HG02798 (cell line): ENCODE results near the gene SOAT2.
A peak's percentile ranks its signal among the peaks of the same experiment; 100 is the strongest.
"Not testable (repeated sequence)": the region's sequence is repeated elsewhere in the genome, so short reads cannot be mapped to it uniquely, and the experiment has no call there.

ENCODE experiments used
- ATAC-seq: cut with Tn5 transposase; IDR thresholded peaks from one replicate; pipeline ENCODE4 v1.9.1; 2021; ENCODE audit warnings: mild to moderate bottlenecking; ENCODE audit not compliant: unreplicated experiment, poor library complexity

The SOAT2 gene

DNA sequence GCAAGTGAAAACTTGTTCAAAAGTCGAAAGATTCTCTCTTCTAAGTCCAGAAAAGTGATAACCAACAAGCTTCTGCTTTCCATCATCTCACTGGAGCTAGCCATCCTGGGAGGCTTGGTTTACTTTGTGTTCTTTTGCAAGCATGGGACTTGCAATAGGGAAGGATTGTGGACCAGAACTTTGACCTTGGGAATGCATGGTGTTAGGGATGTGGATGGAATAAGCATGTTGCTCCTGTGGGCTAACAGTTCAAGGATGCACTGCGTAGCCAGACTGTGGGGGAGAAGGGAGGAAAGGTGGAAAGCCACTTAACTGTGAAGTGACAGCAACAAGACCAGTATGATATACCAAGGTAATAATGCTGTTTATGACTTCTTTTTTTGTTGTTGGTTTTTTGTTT is 28.6 kb downstream of the SOAT2 start:
- ATAC-seq: no peak

DNA sequence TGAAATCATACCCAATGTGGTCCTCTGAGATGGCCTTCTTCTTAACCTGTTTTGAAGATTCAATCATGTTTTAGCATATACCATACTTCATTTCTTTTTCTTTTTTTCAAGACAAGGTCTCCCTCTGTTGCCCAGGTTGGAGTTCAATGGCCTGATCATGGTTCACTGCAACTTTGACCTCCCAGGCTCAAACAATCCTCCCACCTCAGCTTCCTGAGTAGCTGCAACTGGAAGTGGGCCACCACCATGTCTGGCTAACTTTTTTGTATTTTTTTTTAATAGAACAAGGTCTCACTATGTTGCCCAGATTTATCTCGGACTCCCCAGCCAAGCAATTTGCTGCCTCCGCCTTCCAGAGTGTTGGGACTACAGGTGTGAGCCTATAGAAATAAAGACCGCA is 30.4 kb downstream of the SOAT2 start:
- no peak for ATAC-seq

DNA sequence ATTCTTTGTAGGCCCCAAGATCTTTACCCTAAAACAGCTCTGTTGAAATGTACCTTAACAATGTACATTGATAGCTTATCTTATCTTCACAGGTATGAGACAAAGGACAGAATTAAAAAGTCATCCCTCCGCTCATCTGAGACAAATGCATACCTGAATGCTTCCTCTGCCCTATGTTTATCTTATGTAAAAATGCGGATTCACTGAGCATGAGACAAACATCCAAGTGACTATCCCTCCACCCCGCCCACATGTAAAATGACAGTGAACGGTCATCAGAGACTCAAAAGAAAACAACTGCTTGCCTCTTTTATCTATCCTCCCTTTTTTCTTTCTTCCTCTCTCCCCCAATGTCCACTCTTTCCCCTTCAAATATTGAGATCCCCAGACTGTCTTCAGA is 40.1 kb downstream of the SOAT2 start:
- no peak for ATAC-seq

GRCh38 chr12:53145383-53146260 is 42.3 kb downstream of the SOAT2 start:
- no peak for ATAC-seq

DNA sequence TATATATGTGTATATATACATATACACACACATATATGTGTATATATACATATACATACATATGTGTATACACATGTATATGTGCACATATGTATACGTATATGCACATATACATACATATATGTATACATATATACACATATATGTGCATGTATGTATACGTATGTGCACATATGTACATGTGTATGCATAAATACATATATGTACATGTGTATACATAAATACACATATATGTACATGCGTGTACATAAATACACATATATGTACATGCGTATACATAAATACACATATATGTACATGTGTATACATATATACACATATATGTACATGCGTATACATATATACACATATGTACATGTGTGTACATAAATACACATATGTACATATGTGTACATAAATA is 43.9 kb downstream of the SOAT2 start:
- ATAC-seq: no peak

- no peak for ATAC-seq
Observed at GRCh38 chr12:53147653-53148052, 44.4 kb downstream of the SOAT2 start.

DNA sequence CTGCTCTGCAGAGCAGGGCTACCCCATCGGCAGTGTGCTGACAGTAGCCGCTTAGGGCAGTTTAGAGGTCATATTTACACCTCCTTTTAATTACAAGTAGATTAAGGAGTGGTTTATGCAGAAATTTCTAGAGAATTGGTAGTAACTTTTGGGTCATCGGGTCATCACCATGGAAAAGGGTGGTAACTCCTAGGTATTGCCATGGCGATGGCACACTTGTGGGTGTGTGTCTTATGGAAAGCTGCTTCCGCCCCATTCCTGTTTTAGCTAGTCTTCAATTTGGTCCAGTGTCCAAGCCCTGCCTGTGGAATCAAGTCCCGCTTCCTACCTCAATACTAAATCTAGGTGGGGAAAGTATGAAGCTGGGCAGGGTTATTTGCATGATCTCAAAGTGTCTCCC is 47.8 kb downstream of the SOAT2 start:
- ATAC-seq: no peak

DNA sequence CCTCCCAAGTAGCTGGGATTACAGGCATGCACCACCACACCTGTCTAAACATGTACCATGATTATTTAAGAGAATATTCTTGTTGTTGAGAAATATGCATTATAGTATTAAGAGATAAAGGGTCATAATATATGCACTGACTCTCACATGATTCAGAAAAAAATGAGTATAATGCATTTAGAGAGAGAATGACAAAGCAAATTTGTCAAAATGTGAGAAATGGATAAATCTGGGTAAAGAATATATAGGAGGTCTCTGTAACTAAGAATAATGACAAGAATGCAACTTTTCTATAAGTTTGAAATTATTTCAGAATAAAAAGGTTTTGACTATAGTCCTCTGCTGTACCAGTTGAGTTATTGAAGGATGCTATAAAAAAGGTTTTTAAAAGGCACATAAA is 49.1 kb downstream of the SOAT2 start:
- ATAC-seq: no peak

GRCh38 chr12:53159195-53159839 is 56.0 kb downstream of the SOAT2 start:
- peak; percentile 77 for ATAC-seq

DNA sequence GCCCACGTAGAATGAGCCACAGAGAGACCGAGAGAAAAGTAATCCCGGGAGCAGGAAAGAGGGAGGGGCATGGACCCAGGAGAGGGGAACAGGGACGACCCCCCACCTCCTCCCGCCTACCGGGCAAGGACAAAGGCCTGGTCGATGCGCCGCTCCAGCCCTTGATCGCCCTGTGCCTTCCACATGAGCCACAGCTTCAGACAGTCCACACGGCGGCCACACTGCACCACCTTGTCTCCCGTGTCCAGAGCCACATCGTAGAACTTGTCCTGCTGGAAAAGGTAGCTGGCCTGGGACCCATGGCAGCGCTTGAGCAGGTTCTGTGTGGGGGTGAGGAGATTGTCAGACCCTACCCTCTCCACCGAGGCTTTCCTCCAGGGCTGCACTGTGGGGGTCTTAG is 56.7 kb downstream of the SOAT2 start:
- no peak for ATAC-seq

DNA sequence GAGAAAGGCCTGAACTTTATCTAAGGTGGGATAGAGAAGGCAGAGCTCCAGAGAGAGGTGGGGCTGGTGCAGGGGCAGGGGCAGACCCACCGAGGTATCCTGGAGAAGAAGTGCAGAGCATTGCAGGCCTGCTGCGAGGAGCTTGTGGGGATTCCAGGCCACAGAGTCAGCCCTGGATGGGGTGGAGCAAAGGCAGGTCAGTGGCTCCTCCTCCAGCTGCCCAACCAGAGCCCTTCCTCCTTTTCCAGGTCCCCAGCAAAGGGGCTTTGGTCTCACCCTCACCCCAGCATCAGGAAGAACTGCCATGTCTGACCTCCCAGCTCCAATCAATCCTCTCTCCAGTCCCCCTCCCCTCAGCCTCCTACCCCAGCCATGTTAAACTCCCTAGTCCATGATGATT is 57.4 kb downstream of the SOAT2 start:
- no peak for ATAC-seq

- no peak for ATAC-seq
Observed at GRCh38 chr12:53161119-53161911, 58.0 kb downstream of the SOAT2 start.

DNA sequence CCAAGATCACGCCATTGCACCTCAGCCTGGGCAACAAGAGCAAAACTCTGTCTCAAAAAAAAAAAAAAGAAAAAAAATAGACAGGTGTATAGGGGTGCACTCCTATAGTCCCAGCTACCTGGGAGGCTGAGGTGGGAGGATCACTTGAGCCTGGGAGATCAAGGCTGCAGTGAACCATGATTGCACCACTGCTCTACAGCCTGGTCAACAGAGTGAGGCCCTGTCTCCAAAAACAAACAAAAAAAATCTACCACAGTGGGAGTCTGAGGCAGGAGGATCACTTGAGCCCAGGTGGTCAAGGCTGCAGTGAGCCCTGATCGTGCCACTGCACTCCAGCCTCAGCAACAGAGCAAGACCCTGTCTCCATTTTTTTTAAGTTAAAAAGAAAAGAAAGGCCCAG is 59.7 kb downstream of the SOAT2 start:
- ATAC-seq: not testable (repeated sequence)

- no peak for ATAC-seq
Observed at GRCh38 chr12:53166837-53167236, 63.6 kb downstream of the SOAT2 start.

DNA sequence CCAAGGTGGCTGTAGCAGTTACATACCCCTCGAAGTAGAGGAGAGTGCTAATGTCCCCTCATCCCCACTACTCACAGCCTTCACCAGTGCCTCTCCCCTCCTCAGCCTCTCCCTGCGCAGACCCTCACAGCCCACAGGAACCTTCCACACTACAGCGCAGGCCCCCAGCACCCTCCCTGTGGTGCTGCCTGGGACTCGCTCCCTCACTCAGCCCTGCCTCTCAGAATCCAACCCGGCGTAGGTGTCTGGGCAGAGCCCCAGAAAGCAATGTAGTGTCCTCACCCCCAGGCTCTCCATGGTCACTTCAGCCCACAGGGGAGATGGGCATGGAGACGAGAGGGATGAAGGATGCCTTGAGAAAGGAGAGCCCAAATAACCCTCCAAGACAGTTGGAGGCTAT is 66.4 kb downstream of the SOAT2 start:
- no peak for ATAC-seq

DNA sequence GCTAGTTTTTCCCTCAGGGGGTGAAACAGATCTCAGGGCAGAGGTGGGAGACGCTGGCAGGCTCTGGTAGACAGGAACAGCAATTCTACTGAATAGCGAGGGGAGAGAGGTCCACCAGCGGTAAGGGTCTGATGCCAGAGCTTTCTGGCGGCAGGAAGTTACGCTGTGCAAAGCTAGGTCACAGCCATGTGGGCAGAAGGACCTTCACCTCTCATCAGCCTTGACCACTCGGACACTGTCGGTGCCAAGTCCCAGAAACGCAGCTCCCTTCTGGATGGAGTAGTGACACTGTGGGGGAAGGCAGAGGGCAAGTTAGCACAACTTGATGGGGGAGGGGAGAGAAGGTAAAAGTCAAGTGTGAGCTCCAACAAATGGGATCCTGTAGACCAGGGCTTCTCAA is 66.9 kb downstream of the SOAT2 start:
- ATAC-seq: no peak

GRCh38 chr12:53170876-53171724 is 67.8 kb downstream of the SOAT2 start:
- ATAC-seq: no peak

DNA sequence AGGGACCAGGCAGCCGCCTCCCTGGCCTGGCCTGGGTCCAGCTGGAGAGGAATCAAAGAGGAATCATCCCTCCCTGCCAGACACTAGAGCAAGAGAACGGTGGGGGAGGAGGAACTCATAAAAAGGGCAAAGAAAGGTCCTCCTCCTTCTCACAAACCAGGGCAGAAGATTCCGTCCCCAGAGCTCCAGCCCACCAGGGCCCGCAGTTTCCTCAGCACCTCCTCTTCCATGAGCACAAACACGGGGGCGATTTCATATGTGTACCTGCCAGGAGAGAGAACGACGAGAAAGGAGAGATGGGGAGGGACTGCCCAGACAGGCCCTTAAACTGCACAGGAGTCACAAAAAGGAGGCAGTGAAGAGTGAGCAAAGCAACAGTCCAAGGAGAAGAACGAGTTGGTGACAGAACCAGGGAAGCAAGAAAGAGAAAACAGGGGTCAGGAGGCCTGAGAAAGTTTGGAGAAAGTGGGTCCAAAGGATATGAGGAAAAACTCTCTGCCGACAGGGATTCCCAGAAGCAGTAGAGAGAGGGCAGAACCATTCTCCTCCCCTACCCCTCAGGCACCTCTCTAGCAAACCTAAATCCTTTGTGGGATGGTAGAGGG is 68.5 kb downstream of the SOAT2 start:
- ATAC-seq: no peak

DNA sequence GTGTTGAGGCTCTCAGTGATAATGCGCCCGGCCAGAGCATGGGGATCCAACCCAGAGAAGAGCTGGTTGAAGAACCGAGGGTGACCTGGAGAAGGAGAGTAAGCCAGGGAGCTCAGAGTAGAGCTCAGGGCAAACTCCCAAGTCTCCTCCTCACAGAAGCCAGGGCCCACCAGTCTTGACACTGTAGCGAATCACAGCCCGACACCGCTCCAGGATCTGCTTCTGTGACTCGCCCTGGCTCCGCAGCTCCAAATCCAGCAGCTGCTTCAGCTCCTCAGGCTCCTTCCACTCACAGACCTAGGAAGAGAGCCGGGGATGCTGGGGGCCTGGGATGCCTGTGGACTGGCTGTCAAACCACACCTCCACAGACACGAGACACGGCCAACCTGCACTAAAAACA is 69.1 kb downstream of the SOAT2 start:
- no peak for ATAC-seq
